22Rv1 (cell line): ENCODE data around the gene ABCB11.
"Not testable (repeated sequence)": the region's sequence is repeated elsewhere in the genome, so short reads cannot be mapped to it uniquely, and the experiment has no call there.

Source experiments
- H3K27ac ChIP-seq: fragments of 450-650 bp; 2 replicates; pipeline ENCODE4 v1.5.1; 2017
- ZFX ChIP-seq: fragments of 450-650 bp; IDR thresholded peaks from 2 replicates; pipeline ENCODE4 v1.6.1; 2017; ENCODE audit warnings: antibody characterized with exemption, borderline replicate concordance
- TF ChIP-seq, protein P1 (sequence below): fragments of 450-650 bp; IDR thresholded peaks from 2 replicates; pipeline ENCODE4 v1.5.1; 2017; ENCODE audit warnings: mild to moderate bottlenecking

ABCB11 gene

DNA sequence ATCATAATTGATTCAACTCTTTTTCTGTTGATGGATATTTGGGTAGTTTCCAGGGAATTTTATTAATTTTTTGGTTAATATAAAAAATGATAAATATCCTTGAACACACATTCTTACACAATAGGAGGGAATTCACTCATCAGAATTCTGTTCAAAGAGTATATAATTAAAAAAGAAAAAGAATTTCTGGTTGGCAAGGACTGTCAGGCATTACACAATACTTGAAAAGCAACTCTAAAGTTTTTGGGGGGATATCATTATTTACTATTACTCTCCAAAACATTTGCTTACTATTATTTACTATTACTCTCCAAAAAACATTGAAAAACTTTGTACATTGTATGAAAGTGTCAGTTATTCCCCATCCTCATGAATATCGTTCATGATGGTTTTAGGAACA, 92.1 kb downstream of the ABCB11 start:
- TF ChIP-seq ZFX = no peak
- TF ChIP-seq, protein P1, sequence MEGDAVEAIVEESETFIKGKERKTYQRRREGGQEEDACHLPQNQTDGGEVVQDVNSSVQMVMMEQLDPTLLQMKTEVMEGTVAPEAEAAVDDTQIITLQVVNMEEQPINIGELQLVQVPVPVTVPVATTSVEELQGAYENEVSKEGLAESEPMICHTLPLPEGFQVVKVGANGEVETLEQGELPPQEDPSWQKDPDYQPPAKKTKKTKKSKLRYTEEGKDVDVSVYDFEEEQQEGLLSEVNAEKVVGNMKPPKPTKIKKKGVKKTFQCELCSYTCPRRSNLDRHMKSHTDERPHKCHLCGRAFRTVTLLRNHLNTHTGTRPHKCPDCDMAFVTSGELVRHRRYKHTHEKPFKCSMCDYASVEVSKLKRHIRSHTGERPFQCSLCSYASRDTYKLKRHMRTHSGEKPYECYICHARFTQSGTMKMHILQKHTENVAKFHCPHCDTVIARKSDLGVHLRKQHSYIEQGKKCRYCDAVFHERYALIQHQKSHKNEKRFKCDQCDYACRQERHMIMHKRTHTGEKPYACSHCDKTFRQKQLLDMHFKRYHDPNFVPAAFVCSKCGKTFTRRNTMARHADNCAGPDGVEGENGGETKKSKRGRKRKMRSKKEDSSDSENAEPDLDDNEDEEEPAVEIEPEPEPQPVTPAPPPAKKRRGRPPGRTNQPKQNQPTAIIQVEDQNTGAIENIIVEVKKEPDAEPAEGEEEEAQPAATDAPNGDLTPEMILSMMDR = no peak
- H3K27ac ChIP-seq = no peak overlapping the region

DNA sequence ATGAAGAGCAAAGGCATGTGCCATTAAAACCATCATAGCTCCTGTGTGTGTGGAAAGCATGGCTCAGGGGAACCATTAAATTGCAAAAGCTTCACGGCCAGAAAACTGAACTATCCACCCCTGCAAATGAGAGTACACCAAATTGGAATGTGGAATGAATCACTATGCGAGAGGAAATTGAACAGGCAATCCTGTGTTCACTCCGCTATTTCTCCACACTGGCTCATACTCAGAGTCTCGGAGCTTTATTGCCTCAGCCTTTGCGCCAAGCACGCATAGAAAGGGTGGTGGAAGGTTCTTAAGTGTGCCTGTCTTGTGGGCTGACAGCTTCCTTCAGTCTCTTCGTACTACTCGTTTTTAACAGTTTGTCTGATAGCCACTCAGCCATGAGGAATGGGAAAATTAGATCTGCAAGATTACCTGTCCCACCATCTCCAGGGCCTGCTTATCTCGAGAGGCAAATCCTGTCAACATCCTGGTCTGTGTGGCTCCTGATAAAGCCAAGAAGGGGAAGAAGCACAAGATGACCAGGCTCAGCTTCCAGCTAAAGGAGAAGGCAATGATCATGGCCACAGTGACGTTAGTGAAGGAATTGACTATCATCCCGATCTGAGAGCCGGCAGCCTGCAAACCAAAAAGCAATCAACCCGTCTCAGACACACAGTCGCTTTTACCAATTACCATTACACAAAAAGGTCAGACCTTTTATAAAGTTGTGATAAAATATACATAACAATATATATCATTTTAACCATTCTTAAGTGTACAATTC, 95.1 kb downstream of the ABCB11 start:
- TF ChIP-seq, protein P1 = no peak
- no peak for TF ChIP-seq ZFX
- no peak overlapping the region for H3K27ac ChIP-seq

DNA sequence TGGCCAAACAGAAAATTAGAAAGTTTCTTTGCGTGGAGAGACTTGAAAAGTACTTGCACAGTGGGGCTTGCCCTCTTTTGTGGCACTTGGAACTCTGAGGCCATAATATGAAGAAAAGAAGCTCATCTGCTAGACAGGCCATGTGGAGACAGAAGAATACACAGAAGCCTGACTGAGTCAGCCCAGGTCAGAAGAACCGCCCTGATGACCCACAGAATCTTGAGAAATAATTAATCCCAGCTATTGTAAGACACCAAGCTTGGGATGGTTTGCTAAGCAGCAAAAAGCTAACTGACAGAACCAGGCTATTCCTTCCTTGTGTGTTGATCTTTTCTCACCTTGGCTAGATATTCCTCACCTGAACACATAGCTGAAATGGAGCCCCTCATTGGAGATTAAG, 96.3 kb downstream of the ABCB11 start:
- TF ChIP-seq, protein P1 = no peak
- TF ChIP-seq ZFX = no peak
- no peak overlapping the region for H3K27ac ChIP-seq

DNA sequence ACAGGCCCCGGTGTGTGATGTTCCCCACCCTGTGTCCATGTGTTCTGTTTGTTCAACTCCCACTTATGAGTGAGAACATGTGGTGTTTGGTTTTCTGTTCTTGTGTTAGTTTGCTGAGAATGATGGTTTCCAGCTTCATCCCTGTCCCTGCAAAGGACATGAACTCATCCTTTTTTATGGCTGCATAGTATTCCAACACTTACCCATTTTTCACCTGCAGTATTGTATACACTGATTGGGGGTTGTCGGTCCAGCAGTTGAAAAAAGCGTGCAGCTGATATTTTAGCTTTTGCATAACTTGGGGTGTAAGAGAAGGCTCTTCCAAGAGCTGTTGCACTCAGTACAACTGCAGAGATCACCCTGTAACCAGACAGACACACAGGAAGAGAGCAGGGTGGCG, 99.0 kb downstream of the ABCB11 start:
- H3K27ac ChIP-seq = not testable (repeated sequence)

DNA sequence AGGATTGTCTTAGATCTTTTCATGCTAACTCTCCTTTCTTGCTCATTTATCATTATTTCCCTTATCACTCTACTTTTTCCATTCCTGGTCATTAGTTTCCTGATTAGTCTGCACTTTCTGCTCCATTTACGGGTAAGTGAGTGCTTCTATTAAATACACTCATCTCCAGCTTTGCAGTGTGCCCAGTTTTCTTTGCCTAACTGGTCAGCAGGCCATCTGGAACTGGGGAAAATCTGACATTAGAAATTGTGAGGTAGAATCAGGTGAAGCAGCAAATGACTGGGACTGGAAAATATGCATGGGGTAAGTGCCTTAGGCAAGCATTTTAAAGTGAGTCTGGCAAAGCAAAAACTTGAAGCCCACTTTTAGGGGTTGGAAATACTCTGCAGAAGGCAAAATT, 100.9 kb downstream of the ABCB11 start:
- TF ChIP-seq ZFX = no peak
- TF ChIP-seq, protein P1 = no peak

DNA sequence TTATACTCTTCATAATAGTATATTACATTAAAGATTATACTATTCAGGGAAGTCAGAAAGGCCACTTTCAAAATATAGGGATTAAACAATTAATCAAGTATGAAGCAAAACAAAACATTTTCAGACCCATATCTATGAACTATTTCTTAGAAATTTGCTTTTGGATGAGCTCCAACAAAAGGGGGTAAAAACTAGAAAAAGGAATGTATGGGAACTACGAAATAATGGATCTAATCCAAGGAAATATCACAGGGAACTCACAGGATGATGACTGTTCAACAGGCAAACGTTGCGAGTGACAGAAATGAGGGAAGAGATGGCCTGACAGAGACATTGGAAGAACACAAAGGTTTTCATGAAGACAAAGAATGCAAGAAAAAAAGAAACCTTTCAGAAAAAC, 102.1 kb downstream of the ABCB11 start:
- no peak for TF ChIP-seq ZFX
- TF ChIP-seq, protein P1 = no peak
- no peak overlapping the region for H3K27ac ChIP-seq

More for the DNA sequence above, 100.9 kb downstream of the ABCB11 start:
- no peak overlapping the region for H3K27ac ChIP-seq

DNA sequence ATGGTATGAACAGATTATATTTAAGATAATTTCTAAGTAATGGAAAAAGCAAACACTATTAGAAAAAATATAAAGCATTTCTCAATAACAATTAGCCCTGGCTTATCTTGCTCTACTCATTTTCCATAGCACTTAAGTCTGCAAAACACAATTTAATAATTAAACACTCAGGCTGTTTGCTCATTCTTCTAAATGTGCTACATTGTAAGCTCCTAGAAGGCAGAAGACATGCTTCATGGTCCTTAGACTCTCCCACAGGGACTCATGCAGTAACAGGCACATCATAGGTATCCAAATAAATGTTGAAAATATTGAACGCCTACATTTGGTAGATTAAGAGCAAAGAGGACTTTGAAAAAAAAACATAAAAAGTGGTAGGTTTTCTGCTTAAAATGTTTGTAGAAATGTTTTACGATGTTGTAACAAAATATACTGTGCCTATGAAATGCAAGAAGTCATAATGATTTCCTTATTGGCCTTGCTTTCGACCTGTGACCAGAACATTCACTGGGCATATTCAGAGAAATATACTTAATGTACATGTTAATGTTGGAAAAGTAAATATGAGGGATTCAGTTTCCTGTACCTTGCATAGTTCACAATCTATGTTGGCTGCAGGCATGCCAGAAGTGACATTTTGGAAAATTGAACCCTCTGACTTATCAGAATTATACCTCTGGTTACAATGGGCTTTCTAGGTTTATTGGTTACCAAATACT, 102.9 kb downstream of the ABCB11 start:
- no peak overlapping the region for H3K27ac ChIP-seq
- TF ChIP-seq ZFX = no peak
- TF ChIP-seq, protein P1 = no peak
